Measurements from ENCODE around the gene ECSCR.

Gene ECSCR

GRCh38 chr5:139473565-139473964, 11.0 kb upstream of the ECSCR start:
- DNase-seq, result peak; percentile 42

DNA sequence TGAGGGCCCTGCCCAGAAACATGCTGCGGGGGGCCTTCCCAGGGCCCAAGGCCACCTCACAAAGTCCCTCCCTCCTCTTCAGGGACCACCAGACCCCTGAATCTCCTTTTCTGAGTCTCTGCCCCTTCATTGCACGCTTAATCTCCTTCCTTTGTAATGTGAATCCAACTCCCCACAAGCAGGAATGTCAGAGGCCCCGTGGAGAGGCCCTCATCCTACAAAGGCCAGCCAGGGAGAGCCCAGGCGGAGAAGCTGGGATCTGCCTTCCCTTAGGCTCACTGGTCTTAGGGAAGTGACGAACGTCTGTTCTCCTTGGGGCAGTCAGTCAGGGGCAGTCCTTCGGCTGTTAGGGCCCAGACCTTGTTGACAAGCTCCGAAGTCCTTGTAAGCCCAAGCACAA, 10.6 kb upstream of the ECSCR start:
- no peak for DNase-seq

GRCh38 chr5:139472386-139473030, 10.0 kb upstream of the ECSCR start:
- DNase-seq, result no peak

- peak; percentile 62 for DNase-seq
Measured at GRCh38 chr5:139470821-139471300, 8.3 kb upstream of the ECSCR start, which contains the start of gene SMIM33. SMIM33 (plus strand) TSS chr5:139471004; CDS start chr5:139471122, 118 bp downstream.

GRCh38 chr5:139468421-139468931, 5.9 kb upstream of the ECSCR start:
- DNase-seq, result peak; percentile 60

GRCh38 chr5:139461698-139462097, 845 bp downstream of the ECSCR start:
- no peak for DNase-seq

DNA sequence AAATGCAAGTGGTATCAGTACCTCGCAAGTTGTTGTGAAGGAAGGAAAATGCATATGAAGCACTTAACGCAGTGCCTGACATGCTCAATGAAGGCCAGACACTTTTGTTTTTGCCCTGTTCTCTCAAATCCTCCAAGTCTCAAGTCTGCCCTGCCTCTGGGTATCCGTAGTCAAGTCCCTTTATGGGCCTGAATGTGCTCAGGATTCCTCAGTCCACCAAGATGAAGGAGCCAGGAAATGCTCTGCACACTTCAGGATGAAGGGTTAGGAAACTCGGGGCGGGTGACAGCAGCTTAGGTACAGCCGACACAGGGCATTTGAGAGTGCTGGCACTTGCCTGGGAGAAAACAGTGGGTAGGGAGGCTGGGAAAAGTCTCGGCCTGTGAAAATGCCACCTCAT, 1.4 kb downstream of the ECSCR start:
- DNase-seq, result no peak

DNA sequence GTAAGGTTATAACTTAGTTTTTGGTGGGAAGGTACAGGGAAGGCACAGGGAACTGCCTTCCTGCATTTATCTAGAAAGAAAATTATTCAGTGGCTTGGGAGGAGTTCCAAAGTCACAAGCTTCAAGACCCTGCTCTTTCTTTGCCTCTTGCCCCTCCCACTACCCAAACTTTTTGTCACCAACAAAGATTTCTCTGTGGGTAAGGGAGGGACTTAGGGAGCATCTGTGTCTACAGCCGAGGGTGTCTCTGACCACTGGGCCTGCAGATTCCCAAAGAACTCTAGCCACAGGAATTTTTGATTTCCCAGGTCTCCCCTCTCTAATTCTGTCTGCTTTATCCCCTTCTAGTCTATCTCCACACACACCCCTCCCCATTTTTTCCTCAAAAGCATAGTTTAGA, 2.1 kb downstream of the ECSCR start:
- peak; percentile 56 for DNase-seq

- peak; percentile 61 for DNase-seq
Measured at GRCh38 chr5:139459451-139459934, 3.0 kb downstream of the ECSCR start.

DNA sequence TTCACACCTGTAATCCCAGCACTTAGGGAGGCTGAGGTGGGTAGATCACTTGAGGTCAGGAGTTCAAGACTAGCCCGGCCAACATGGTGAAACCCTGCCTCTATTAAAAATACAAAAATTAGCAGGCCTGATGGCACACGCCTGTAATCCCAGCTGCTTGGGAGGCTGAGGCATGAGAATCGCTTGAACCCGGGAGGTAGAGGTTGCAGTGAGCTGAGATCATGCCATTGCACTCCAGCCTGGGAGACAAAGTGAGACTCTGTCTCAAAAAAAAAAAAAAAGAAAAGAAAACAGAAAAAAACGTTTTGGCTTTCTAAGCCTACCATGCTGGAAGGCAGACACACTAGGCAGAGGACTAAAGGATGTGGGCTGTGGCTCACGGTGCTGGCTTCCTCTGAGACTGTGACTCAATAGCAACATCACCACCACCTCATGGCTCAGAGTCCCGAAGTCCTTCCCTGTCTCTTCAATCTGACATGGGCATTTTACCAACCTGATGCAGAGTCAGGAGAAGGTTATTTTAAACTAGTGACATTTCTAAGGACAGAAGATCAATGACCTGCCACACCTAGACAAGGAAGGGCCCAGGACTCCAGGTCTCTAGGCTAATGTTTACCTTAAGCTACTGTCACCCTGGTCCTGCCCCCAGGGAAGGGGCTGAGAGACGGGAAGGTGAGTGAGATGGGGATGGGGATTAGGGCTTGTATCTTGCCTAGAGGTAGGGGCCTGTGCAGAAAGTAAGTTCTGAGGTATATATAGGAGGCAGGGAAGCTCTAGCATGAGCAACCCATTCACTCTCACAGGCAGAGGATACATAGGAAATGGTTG, 3.7 kb downstream of the ECSCR start:
- peak; percentile 94 for DNase-seq

DNA sequence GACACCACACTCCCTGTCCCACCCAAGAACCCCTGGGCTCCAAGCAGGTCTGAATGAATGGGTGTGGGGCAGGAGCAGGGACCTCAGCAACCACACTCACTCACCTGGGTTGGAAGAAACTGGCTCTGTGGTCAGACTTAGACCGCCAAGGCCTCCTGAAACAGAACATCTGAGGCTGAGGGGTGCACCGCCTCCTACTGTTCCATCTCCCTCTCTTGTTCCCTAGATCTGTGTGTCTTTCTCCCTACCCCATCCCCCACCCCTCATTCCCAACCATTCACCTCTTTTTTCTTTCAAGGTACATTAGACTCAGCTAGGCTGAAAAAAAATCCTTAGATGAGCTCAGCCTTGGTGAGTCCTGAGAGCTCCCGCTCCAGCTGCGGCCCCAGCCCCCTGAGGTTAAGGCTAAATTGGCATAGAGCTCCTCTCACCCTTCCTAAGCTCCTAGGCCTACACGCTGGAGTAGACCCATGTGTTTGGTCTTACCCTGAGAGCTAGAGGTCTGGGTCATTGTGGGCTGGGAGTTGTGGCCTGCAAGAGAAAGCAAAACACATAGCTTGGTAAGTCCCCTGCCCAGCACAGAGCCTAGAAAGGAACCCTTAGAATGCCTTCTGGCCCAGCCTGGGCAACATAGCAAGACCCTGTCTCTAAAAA, 4.8 kb downstream of the ECSCR start:
- peak; percentile 70 for DNase-seq

- no peak for DNase-seq
Measured at GRCh38 chr5:139457241-139457640, 5.3 kb downstream of the ECSCR start.

- DNase-seq, result no peak
Measured at GRCh38 chr5:139456776-139457175, 5.8 kb downstream of the ECSCR start.

DNA sequence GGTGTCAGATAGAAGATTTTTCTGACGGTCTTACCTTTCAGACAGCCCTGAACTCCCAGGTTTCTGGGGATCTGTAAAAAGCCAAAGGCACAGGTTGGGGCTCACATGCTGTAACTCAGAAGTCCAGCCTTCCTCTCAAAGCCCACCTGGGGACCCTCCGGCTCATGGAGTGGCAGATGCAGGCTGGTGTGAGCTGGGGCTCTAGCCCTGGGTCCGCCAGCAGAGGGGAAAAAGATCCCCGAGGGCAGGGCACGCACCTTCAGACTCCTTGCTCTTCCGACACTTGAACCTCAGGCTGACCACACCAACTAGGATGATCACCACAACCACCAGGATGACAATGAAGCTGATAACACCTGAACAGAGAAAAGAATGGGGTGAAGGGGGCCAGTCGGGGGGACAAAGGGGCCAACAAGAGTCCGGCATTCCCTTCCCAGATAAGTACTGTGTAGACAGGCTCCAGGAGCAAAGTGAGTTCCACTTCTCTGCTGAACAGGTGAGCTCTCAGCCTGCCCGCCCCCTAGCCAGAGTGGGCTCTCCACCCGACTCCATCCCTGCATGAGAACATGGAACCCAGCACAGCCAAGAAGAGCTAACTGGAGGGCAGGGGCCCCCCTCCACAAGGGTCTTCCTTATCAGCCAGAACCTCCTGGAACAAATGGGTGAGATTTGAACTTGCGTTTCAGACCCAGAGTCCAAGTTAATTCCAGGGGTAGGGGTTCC, 7.8 kb downstream of the ECSCR start:
- DNase-seq, result no peak

DNA sequence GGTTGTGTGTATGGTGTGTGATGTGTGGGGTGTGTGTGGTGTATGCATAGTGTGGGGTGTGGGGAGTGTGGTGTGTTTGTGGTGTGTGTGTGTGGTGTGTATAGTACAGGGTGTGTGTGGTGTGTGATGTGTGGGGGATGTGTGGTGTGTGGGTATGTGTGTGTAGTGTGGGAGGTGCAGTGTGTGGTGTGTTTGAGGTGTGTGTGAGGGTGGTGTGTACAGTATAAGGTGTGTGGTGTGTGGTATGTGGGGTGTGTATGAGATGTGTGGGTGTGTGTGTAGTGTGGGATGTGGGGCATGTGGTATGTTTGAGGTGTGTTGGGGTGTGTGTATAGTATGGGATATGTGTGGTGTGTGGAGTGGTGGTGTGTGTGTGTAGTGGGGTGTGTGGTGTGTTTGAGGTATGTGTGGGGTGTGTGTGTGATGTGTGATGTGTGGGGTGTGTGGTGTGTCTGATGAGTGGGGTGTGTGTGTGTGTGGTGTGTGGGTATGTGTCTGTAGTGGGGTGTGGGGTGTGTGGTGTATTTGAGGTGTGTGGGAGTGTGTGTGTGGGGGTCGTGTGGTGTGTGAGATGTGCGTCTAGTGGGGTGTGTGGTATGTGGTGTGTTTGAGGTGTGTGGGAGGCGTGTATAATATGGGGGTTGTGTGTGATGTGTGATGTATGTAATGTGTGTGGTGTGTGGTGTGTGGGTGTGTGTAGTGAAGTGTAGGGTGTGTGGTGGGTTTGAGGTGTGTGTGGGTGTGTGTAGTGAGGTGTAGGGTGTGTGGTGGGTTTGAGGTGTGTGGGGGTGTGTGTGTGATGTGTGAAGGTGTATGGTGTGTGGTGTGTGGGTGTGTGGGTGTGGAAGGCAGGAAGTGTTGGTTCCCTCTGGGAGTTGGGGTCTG, 8.6 kb downstream of the ECSCR start:
- DNase-seq, result peak; percentile 45

DNA sequence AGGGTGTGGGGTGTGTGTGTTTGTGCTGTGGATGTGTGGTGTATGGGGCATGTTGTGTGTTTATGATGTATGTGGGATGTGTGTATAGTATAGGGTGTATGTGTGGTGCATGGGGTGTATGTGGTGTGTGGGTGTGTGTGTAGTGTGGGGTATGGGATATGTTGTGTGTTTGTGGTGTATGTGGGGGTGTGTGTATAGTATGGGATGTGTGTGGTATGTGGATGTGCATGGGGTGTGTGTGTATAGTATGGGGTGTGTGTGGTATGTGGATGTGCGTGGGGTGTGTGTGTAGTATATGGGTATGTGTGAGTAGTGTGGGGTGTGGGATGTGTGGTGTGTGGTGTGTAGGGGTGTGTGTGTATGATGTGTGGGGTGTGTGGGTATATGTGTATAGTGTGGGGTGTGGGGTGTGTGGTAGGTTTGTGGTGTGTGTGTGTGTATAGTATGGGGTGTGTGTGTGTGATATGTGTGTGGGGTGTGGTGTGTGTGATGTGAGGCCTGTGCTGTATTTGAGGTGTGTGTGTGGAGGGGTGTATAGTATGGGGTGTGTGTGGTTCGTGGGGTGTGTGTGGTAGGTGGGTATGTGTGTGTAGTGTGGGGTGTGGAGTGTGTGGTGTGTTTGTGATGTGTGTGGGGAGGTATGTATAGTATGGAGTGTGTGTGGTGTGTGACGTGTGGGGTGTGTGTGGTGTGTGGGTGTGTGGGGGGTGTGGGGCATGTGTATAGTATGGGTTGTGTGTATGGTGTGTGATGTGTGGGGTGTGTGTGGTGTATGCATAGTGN, 10.5 kb downstream of the ECSCR start:
- no peak for DNase-seq

GRCh38 chr5:139451176-139451575, 11.4 kb downstream of the ECSCR start:
- DNase-seq, result no peak

GRCh38 chr5:139446956-139447779, 15.4 kb downstream of the ECSCR start:
- peak; percentile 94 for DNase-seq

GRCh38 chr5:139445325-139446170, 17.0 kb downstream of the ECSCR start:
- no peak for DNase-seq

All from activated CD4-positive, alpha-beta T cell treated with anti-CD3 and anti-CD28 coated beads, Interleukin-10, Interleukin-2, amounts not matched to agents 100 ng/mL and 50 ng/mL, durations not matched to agents 16 hours and 8 hours (primary cell).